HG03045 (cell line): ENCODE data around the gene WDHD1.
"Not testable (repeated sequence)": the region's sequence is repeated elsewhere in the genome, so short reads cannot be mapped to it uniquely, and the experiment has no call there.

Source experiments
- ATAC-seq: cut with Tn5 transposase; IDR thresholded peaks from one replicate; pipeline ENCODE4 v1.9.1; 2021; ENCODE audit warnings: mild to moderate bottlenecking, moderate library complexity; ENCODE audit not compliant: unreplicated experiment

The WDHD1 gene

DNA sequence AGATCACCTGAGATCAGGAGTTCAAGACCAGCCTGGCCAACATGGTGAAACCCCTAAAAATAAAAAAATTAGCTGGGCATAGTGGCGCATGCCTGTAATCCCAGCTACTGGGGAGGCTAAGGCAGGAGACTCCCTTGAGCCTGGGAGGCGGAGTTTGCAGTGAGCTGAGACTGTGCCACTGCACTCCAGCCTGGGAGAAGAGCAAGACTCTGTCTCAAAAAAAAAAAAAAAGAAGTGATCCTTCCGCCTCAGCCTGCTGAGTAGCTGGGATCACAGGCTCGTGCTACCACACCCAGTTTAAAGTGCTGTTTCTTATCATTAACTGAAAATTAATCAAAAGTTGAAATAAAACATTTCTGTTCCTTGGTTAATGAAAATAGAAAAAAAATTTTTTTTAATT is 117.9 kb downstream of the WDHD1 start:
- not testable (repeated sequence) for ATAC-seq

DNA sequence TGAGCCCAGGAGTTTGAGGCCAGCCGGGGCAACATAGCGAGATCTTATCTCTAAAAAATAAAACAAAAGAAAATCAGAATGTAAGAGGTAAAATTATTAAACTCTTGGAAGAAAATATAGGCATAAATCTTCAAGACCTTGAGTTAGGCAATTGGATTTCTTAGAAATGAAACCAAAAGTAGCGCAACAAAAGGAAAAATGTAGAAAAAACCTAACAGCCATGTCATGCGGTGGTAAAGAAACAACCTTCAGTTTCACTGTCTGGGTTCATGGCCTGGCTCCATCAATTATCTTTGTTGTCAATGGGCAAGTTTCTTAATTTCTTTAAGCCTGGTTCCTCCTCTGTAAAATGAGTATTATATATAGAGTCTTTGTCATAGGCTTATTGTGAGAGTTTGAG is 118.7 kb downstream of the WDHD1 start:
- ATAC-seq: peak; percentile 53

DNA sequence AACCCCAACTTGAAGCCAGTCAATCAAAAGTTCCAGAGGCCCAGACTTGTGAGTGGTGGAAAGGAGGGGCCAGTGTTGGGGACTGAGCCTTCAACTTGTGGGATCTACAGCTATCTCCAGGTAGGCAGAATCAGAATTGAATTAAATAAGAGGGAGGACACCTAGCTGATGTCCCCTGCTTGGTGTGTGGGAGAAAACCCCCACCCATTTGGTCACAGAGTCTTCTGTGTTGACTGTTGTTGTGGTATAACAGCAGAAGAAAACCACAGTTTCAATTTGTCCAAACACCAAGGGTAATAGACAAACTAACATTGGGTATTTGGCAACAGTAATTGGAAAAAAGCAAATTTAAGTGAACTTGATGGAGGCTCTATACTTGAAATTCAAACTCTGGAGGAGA is 120.8 kb downstream of the WDHD1 start:
- ATAC-seq: no peak

DNA sequence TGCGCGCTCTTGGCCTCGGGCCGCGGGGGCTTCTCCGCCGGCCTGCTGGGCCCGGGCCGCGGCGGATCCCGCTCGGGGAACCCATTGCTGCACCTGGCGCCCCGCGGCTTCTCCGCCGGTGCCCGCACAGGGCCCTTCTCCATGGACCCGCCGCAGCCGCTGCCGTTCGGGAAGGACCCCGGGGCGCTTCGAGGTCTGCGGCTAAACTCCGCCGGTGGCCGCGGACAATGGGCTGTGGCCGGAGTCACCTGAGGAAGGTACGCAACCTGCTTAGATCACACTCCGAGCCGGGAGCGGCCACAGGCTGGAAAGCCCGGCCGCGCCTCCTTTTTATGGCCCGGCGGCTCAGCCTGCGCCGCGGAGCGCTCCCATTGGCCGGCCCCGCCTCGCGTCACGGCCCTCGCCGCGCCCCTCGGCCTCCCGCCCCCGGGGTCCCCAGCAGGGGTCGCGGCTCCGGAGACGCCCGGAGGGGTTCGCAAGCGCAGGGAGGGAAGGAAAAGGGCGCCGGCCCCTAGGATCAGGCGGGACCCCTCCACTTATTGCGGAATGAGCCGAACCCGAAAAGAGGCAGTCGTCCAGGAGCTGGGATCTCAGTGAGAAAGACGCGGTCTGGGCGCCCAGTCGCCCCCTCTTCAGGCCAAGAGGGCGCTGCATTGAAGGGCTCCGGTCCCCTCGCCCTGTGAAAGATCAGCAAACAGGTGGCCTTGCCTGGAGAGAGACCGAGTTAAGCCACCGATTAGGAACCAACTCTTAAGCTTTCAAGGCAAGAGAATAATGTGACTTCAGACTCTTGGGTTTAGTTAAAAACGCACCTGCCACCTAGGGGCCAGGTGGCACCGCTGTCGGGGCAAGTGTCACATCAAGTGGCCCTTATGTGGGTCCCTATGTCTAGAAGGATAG is 124.1 kb downstream of the WDHD1 start, which contains the start of gene GCH1:
Gene GCH1 (minus strand): TSS at position 306 of the 900 bp plus-strand sequence. CDS start 163 bp downstream, at position 143.
- ATAC-seq: peak; percentile 86

DNA sequence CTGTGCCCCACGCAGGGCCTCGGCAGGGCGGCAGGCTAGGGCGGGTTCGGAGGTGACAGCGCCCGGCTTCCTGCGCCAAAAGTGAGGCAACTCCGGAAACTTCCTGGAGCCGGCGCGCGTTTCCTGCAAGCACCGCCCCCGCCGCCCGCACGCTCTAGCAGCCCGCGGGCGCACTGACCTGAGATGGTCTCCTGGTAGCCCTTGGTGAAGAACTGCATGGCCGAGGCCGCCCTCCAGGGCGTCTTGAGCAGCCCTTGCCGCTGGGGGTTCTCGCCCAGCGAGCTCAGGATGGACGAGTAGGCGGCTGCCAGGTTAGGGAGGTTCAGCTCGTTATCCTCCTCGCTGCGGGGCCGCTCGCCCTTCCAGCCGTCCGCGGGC is 124.8 kb downstream of the WDHD1 start:
- peak; percentile 42 for ATAC-seq

DNA sequence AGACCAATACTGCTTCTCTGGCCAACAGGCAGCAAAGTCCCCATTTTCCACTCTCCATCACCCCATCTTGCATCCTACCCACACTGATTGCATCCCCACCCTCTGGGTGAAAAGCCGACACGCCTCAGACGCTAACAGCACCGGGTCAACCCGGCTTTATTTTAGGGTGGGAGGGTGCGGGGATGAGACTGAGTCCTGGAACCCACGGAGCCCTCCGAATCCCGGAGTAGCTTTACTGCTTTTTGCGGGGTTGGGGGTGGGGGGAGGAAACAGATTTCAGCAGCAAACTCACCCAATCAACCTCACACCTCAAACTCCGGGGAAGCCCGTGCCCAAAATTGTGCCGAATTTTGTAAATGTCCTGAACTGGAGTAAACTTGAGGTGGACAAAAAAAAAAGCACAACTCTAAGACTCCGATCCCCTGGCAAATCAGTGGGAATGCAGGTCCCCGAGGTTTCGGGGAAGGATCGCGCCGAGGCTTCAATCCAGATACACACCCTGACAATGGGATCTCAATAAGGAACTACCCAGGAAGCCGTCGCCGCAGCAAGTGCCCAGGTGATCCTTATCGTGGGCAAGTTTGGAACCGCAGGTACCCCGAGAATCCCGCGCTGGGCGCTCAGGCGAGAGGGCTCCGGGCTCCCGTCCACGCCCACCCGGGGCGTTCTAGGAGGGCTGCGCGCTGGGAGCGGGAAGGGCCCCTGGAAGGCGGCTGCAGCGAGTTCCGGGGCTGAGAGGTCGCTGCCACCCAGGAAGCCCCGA is 125.3 kb downstream of the WDHD1 start:
- no peak for ATAC-seq

DNA sequence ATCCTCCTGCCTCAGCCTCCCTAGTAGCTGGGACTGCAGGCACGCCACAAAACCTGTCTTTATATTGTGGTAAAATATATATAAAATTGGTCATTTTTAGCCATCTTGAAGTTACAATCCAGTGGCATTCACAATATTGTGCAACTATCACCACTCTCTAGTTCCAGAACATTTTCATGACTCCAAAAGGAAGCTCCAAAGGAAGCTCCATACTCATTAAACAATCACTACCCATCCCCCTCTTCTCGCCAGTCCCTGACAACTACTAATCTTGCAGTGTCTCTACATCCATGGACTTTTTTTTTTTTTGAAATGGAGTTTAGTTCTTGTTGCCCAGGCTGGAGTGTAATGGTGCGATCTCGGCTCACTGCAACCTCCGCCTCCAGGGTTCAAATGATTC is 127.3 kb downstream of the WDHD1 start:
- no peak for ATAC-seq

DNA sequence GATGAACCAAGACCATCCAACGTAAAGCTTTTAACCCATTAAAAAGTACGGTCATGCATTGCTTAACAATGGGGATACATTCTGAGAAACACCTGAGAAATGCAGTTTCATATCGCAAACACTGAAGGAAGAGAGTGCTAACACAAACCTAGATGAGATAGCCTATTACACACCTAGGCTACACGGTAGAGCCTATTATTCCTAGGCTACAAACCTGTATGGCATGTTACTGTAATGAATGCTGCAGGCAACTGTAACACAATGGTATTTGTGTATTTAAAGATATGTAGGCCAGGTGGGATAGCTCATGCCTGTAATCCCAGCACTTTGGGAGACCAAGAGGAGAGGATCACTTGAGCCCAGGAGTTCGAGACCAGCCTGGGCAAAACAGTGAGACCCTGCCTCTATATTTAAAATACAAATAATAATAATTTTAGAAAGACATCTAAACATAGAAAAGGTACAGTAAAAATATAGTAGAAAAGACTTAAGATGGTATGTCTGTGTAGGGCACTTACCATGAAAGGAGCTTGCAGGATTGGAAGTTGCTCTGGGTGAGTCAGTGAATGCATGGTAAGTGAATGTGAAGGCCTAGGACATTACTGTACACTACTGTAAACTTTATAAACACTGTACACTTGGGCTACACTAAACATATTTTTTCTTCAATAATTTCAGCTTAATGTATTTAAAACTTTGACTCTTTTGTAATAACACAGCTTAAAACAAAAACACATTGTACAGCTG is 128.9 kb downstream of the WDHD1 start:
- ATAC-seq: not testable (repeated sequence)

DNA sequence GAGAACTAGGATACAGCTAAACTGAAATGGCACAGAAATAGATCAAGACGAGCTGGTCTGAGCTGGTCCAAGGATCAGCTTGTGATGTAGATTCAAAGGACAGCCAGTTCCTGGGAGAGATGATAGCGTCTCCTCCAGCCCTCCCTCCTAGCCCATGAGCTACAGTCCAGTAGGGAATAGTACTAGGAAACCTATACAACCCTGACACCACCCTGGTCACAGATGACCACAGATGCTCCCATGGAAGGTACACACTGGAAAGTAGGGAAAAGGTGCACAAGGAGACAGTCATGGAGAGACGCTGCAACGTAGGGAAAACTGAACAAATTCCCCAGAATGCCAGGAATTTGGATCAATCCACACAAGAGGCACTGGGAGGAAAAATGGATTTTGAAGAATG is 131.2 kb downstream of the WDHD1 start:
- ATAC-seq: no peak

DNA sequence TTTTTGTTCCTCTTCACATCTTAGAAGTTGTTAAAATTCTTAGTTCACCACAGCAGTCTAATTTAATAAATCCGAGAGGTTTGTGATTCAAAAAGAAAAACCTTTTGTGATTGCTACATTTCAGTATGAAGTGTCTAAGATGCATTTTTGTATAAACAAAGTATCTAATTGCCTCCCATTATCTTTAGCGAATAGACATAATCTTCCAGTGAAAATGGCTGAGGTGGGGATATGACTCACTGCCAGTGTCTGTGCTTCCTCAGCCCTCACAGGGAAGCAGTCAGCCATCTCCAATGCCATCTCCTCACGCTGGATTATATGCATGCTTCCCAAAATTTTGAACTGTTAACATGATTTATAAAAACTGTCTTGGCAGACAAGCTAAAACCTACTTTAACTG is 131.9 kb downstream of the WDHD1 start:
- no peak for ATAC-seq

DNA sequence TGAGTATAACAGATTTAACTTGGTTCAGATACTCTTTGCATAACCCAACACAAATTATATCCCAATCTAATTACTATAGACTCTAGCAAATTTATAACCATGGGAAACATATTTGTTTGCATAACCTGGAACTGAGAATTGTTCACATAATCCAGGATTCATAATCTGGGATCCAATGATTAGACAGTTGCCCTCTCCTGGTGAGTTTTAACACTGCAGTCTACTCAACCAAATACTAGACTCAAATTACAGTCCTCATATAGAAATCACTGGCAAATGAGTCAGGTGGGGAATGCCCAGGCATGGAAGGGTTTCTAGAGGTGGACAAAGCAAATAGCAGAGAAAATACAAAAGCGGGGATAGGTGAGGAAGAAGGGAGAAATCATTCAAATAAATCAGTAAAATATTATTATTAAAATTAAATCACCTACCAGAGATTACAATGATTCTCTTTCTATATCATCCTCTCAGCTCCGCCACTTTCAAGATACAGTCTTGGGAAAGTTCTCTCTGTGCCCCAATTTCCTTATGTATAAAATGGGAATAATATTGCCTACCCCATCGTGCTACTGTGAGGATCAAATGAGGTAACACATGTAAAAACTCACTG is 133.6 kb downstream of the WDHD1 start:
- no peak for ATAC-seq

DNA sequence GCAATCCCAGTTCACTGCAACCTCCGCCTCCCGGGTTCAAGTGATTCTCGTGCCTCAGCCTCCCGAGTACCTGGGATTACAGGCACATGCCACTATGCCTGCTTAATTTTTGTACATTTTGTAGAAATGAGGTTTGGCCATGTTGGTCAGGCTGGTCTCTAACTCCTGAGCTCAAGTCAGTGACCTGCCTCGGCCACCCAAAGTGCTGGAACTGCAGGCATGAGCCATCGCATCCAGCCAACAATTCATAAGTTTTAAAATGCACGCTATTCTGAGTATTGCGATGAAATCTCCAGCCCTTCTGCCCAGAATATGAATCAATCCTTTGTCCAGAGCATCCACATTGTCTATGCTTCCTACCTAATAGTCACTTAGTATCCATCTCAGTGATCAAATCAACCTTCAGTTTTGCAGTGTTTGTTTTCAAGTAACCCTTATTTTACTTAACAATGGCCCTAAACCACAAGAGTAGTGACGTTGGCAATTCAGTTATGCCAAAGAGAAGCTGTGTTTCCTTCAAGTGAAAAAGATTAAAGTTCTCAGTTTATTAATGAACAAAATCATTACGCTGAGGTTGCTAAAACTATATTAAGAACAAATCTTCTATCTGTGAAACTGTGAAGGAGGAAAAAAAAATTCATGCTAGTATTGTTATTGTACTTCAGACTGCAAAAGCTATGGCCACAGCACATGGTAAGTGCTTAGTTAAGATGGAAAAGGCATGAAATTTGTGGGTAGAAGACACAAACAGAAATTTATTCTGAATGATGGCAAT is 135.2 kb downstream of the WDHD1 start:
- no peak for ATAC-seq

DNA sequence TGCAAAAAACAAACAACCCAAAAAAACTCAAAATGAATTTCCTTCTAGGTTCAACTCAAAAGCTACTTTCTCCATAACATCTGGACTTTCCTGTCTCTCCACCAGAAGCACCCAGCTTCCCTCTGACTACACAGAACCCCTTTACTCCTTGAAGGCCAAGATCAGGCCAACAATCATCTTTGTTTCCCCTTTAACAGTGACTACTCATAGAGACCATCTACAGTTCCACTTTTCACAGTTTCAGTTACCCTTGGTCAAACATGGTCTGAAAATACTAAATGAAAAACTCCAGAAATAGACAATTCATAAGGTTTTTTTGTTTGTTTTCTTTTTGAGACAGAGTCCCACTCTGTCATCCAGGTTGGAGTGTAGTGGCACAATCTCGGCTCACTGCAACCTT is 136.1 kb downstream of the WDHD1 start:
- peak; percentile 71 for ATAC-seq

DNA sequence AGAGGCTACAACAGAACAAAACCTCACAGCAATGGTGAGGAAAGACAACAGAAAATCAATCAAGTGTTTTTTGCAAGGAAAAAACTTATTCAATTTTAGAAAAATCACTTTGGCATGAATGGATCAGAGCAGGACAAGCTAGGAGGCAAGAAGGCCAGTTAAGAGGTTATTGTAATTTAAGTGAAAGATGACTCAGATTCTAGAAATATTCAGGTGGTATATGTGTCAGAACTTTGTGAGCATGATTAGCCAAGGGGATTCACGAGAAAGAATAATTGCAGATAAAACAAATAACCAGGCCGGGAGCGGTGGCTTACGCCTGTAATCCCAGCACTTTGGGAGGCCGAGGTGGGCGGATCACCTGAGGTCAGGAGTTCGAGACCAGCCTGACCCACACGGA is 137.0 kb downstream of the WDHD1 start:
- ATAC-seq: no peak
